NCI-H1105 treated with DMSO at 0.1 percent for 48 hours (cell line): ENCODE results near the gene VPS29.

Experiments
- DNase-seq: peaks from one replicate; lab custom pipeline; 2025; lab: John Stamatoyannopoulos, UW

The VPS29 gene

GRCh38 chr12:110444455-110444854, 57.5 kb downstream of the VPS29 start:
- no peak for DNase-seq
